ENCODE measurements around the gene UPK3B.
"Not testable (repeated sequence)": the region's sequence is repeated elsewhere in the genome, so short reads cannot be mapped to it uniquely, and the experiment has no call there.

Gene UPK3B

GRCh38 chr7:76509931-76510877 is at the start of gene UPK3B:
UPK3B (plus strand) TSS chr7:76510552; CDS start chr7:76510653, 101 bp downstream.
- DNase-seq (ENCODE audit: low read depth): no peak

DNA sequence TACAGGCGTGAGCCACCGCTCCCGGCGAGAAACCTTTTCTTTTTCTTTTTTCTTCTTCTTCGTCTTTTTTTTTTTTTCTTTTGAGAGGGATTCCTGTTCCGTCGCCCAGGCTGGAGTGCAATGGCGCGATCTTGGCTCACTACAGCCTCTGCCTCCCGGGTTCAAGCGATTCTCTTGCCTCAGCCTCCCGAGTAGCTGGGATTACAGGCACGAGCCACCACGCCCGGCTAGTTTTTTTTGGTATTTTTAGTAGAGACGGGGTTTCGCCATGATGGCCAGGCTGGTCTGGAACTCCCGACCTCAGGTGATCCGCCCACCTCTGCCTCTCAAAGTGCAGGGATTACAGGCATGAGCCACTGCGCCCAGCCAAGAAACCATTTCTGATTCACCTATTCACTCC is 49.6 kb upstream of the UPK3B start:
- DNase-seq (ENCODE audit: low read depth): not testable (repeated sequence)

- DNase-seq (ENCODE audit: low read depth): not testable (repeated sequence)
These were observed 48.8 kb upstream of the UPK3B start, which contains the start of gene DTX2 for GRCh38 chr7:76461464-76462101. DTX2 (plus strand) TSS chr7:76461709; CDS start chr7:76480510, 18,801 bp downstream.

- DNase-seq (ENCODE audit: low read depth): not testable (repeated sequence)
These were observed 48.0 kb upstream of the UPK3B start for GRCh38 chr7:76462271-76462882.

GRCh38 chr7:76464959-76465358 is 45.4 kb upstream of the UPK3B start:
- not testable (repeated sequence) for DNase-seq (ENCODE audit: low read depth)

GRCh38 chr7:76465950-76466349 is 44.4 kb upstream of the UPK3B start:
- not testable (repeated sequence) for DNase-seq (ENCODE audit: low read depth)

GRCh38 chr7:76467743-76468404 is 42.5 kb upstream of the UPK3B start:
- DNase-seq (ENCODE audit: low read depth): not testable (repeated sequence)

GRCh38 chr7:76471556-76472221 is 38.7 kb upstream of the UPK3B start:
- DNase-seq (ENCODE audit: low read depth): not testable (repeated sequence)

- DNase-seq (ENCODE audit: low read depth): not testable (repeated sequence)
These were observed 37.3 kb upstream of the UPK3B start for GRCh38 chr7:76473097-76473496.

DNA sequence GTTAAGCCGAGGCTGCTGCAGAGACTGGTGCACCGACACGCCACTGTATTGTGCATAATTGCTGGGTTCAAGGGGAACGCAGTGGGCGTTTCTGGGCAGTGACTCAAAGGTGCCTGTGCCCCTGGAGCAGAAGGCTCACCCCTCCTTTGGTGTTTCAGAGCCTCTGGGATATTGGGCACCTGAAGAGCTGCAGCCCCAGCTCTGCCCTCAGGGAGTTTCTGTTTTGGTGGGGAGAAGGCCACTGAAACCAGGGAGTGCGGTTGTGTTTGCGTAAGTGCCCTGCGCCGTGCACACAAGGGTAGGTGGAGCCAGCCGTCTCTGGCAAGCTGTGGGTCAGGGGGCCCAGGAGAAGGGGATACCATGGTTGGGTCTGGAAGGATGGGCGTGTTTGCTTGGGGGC is 34.1 kb upstream of the UPK3B start:
- DNase-seq (ENCODE audit: low read depth): not testable (repeated sequence)

- not testable (repeated sequence) for DNase-seq (ENCODE audit: low read depth)
These were observed 33.4 kb upstream of the UPK3B start for GRCh38 chr7:76476742-76477474.

GRCh38 chr7:76479628-76480027 is 30.7 kb upstream of the UPK3B start:
- DNase-seq (ENCODE audit: low read depth): not testable (repeated sequence)

DNA sequence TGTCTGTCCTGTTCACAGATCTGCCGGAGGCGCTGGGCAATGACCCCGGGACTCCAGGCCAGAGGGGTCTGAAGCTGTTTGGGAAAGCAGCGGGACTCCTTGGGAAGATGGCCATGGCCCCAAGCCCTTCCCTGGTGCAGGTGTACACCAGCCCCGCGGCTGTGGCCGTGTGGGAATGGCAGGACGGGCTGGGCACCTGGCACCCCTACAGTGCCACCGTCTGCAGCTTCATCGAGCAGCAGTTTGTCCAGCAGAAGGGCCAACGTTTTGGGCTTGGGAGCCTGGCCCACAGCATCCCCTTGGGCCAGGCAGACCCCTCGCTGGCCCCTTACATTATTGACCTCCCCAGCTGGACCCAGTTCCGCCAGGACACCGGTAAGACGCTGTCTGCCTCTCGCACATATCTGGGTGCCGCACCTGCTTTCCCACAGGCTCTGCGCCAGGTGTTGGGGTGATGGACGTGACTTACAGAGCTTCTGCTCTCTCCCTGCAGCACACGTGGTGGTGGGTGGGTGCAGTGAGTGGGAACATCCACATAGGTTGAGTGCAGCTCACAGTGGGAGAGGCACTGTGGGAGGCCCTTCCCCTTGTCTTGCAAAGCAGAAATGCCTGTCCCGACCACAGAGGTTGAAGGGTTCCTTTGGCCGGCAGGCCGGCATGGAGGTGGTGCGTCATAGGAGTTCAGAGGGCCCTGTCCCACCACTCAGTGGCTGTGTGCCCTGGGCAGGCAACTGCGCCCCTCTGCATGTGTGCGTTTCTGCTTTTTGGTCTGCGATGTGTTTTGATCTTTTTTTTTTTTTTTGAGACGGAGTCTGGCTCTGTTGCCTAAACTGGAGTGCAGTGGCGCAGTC is 29.7 kb upstream of the UPK3B start:
- DNase-seq (ENCODE audit: low read depth): not testable (repeated sequence)

DNA sequence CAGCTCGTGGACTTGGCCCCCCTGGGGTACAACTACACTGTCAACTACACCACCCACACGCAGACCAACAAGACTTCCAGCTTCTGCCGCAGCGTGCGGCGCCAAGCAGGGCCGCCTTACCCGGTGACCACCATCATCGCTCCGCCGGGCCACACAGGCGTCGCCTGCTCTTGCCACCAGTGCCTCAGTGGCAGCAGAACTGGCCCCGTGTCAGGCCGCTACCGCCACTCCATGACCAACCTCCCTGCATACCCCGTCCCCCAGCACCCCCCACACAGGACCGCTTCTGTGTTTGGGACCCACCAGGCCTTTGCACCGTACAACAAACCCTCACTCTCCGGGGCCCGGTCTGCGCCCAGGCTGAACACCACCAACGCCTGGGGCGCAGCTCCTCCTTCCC is 27.7 kb upstream of the UPK3B start:
- DNase-seq (ENCODE audit: low read depth): not testable (repeated sequence)

- DNase-seq (ENCODE audit: low read depth): not testable (repeated sequence)
These were observed 27.3 kb upstream of the UPK3B start for GRCh38 chr7:76483081-76483480.

DNA sequence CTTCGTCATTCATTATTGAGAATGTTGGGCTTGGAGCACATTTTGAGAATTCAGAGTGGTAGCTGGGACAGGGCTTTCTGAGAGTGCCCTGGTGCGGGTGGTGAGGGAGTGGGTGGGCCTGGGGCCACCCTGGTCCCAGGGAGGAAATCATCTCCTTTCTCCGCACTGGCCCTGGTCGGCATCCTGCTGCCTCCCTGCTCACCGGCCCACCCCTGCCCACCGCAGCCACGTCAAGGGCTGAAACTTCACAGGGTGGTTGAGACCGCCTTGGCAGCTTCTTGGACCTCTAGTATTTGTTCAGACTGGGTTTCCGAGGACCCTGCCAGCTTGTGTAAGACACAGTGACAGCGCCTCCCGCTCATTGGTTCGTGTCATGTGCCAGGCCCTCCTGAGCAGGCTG is 25.9 kb upstream of the UPK3B start:
- DNase-seq (ENCODE audit: low read depth): not testable (repeated sequence)

DNA sequence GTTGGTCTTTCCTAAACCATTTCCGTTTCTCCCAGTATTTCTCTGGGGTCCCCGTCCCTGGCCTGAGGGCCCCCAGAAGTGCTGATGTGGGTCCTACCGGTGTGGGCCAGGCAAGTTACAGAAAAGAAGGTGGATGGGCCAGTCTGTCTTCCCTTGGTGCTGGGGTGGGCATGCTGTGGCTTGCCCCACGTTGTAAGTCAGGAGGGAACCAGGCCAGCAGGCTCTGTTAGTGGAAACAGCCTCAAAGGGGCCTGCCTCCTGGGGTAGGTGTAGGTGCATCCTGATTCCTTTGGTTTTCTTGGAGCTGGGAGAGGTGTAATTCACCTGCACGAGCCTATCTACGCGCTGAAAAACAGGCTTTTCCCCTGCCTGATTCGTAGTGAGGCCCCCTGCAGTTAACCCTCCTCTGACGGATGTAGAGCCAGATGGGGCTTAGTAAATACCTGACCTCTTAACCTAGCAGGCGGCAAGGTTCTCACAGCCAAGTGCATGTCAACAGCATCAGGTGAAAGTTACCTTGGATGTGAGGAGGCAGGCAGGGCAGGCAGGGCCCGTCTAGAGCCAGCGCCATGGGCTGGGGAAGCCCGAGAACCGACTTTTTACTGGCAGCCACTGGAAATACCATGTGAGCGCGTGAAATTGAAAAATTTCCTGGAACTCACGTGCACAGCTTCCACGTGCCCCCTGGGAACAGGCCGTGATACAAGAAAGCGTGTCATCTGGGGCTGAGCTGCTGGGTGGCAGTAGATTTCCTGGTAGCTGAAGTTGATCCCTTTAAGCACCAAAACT is 24.3 kb upstream of the UPK3B start:
- not testable (repeated sequence) for DNase-seq (ENCODE audit: low read depth)

DNA sequence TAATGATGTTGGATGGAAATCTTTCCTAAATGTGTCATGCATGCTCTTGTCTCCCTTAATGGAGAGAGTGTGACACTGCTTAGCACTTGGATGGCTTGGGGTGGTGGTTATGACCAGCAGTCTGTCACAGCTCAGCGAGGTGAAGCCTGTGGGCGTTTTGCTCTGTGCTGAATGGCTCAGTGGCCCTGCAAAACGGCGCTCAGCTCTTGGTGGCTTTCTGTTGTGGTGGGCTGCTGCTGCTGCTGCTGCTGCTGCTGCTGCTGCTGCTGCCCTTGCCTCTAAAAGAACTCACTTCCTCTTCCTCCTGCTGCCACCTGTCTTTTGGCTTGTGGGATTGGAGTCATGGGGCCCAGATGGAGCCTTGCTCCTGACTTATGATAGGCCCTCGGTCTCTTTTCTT is 23.7 kb upstream of the UPK3B start:
- DNase-seq (ENCODE audit: low read depth): not testable (repeated sequence)

DNA sequence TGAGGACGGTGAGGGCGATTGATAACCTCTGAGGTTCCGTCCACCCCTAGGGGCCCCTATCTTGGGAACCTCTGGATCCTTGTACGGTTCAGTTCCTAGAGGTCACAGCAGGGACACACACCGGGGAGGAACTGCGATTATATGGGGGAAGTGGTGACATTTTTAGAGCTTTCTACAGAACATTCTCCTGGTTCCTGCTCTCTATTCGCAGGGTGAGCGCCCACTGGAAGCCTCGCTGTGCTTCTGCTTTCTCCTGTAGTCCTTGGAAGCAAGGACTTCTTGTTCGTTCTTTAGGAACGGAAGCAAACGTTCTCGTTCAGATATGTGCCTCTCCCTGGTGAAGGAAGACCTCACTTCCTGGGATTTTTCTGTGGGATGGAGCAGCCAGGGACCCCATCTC is 22.4 kb upstream of the UPK3B start:
- DNase-seq (ENCODE audit: low read depth): not testable (repeated sequence)

All from fibroblast of the conjunctiva (primary cell).